Fibroblast of mammary gland (primary cell): ENCODE measurements around the gene RSRC1.

Source experiments
- DNase-seq: peaks from one replicate; pipeline ENCODE4 v3.0.0-alpha.2; 2010; ENCODE audit warnings: low read depth
- H3K4me3 ChIP-seq: 2 replicates; pipeline ENCODE4 v1.5.1; 2011; ENCODE audit warnings: low read depth, mild to moderate bottlenecking, low read length, moderate library complexity; ENCODE audit not compliant: control insufficient read depth
- CTCF ChIP-seq: conservative IDR thresholded peaks from 2 replicates; pipeline ENCODE4 v1.5.1; 2011; ENCODE audit warnings: low read depth, low read length, inconsistent platforms; ENCODE audit not compliant: control insufficient read depth, insufficient read depth

RSRC1 gene

GRCh38 chr3:158100681-158101080 is 9.2 kb upstream of the RSRC1 start:
- H3K4me3 ChIP-seq: no peak overlapping the region
- no peak for TF ChIP-seq CTCF
- no peak for DNase-seq

GRCh38 chr3:158101335-158102241 is 8.3 kb upstream of the RSRC1 start:
- no peak for DNase-seq
- TF ChIP-seq CTCF: no peak

GRCh38 chr3:158102242-158103080 is 7.4 kb upstream of the RSRC1 start:
- no peak for TF ChIP-seq CTCF
- peak; percentile 6 for DNase-seq
- H3K4me3 ChIP-seq: peak overlapping the region; percentile 55

More at GRCh38 chr3:158101335-158102241, 8.3 kb upstream of the RSRC1 start:
- H3K4me3 ChIP-seq: no peak overlapping the region

- peak; percentile 61 for DNase-seq
- TF ChIP-seq CTCF: no peak
- H3K4me3 ChIP-seq: peak overlapping the region; percentile 55
These were observed 6.6 kb upstream of the RSRC1 start for GRCh38 chr3:158103081-158103886.

- TF ChIP-seq CTCF: no peak
- DNase-seq: peak; percentile 12
- peak overlapping the region; percentile 55 for H3K4me3 ChIP-seq
These were observed 6.0 kb upstream of the RSRC1 start for GRCh38 chr3:158103887-158104327.

GRCh38 chr3:158104431-158104921 is 5.4 kb upstream of the RSRC1 start:
- peak overlapping the region; percentile 66 for H3K4me3 ChIP-seq
- TF ChIP-seq CTCF: no peak
- peak; percentile 13 for DNase-seq
